ENCODE results near the gene CACNB2.

DNA sequence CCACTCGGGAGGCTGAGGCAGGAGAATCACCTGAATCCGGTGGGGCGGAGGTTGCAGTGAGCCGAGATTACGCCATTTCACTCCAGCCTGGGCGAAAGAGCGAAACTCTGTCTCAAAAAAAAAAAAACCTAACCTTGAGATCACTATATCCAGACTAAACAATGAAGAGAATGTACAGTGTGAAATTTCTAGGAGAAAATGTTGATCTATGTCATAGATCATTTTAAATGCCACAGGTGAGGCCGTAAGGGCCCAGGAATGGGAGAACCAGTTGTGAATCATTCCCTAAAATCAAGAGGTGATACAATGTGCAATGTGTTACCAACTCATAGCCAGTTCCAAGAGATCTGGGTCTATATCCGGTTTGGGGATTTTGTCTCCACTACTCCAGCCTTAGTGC lies 158.0 kb downstream of the CACNB2 start:
- TF ChIP-seq POLR2A (IDR thresholded peaks at IDR 0.05) (no peak), CTCF (IDR thresholded peaks at IDR 0.05) (no peak)
